GM12865 (cell line): ENCODE data around the gene KCNJ12.

Experiments used
- DNase-seq: peaks from one replicate; pipeline ENCODE4 v3.0.0; 2010; ENCODE audit warnings: low read depth
- H3K4me3 ChIP-seq: 2 replicates; pipeline ENCODE4 v1.5.1; 2011; ENCODE audit warnings: mild to moderate bottlenecking, low read depth, low read length, control low read depth
- TF ChIP-seq, protein P1 (sequence below): IDR thresholded peaks from 2 replicates; pipeline ENCODE4 v1.5.1; 2011; ENCODE audit warnings: low read length, control low read depth, low read depth, inconsistent platforms; ENCODE audit not compliant: insufficient read depth; ENCODE audit errors: missing control alignments

Gene KCNJ12

GRCh38 chr17:21372256-21372954, 3.8 kb upstream of the KCNJ12 start:
- H3K4me3 ChIP-seq, result no peak overlapping the region
- TF ChIP-seq, protein P1, sequence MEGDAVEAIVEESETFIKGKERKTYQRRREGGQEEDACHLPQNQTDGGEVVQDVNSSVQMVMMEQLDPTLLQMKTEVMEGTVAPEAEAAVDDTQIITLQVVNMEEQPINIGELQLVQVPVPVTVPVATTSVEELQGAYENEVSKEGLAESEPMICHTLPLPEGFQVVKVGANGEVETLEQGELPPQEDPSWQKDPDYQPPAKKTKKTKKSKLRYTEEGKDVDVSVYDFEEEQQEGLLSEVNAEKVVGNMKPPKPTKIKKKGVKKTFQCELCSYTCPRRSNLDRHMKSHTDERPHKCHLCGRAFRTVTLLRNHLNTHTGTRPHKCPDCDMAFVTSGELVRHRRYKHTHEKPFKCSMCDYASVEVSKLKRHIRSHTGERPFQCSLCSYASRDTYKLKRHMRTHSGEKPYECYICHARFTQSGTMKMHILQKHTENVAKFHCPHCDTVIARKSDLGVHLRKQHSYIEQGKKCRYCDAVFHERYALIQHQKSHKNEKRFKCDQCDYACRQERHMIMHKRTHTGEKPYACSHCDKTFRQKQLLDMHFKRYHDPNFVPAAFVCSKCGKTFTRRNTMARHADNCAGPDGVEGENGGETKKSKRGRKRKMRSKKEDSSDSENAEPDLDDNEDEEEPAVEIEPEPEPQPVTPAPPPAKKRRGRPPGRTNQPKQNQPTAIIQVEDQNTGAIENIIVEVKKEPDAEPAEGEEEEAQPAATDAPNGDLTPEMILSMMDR, result no peak

GRCh38 chr17:21373036-21373435, 3.1 kb upstream of the KCNJ12 start:
- TF ChIP-seq, protein P1, result no peak
- DNase-seq, result peak; percentile 25
- no peak overlapping the region for H3K4me3 ChIP-seq

More at GRCh38 chr17:21372256-21372954, 3.8 kb upstream of the KCNJ12 start:
- no peak for DNase-seq

GRCh38 chr17:21373696-21374440, 2.3 kb upstream of the KCNJ12 start:
- TF ChIP-seq, protein P1, result no peak
- DNase-seq, result no peak
- no peak overlapping the region for H3K4me3 ChIP-seq

DNA sequence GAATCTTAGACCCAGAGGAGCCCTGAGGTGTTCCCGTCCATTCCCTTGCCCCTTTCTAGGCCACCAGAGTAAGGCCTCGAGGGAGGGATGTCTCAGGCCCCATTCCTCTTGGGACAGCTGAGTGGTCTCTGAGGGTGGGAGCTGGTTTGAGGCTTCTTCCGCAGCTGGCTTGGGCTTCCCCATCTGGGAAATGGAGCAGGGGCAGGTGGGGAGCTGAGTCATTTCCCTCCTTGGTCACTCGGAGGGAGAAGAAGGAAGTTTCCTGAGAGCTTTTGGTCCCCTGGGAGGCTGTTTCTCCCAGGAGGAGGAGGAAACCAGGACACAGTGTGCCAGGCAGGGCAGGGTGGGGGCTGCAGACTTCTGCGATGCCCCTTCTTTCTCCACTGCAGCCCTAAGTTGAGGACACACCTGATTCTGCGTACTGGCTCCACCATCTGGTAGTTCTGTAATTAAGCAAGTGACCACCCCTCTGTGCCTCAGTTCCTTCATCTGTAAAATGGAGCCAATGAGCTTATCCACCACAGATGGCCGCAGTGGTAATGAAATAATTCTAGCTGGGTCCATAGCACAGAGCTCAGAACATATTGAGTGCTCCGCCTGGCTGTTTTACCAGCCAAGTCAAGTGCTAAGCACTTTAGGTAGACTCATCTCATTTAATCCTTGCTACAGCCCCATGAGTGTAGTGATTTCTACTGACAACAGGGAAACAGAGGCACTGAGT, 1.6 kb upstream of the KCNJ12 start:
- peak; percentile 17 for DNase-seq
- no peak overlapping the region for H3K4me3 ChIP-seq
- TF ChIP-seq, protein P1, result no peak

DNA sequence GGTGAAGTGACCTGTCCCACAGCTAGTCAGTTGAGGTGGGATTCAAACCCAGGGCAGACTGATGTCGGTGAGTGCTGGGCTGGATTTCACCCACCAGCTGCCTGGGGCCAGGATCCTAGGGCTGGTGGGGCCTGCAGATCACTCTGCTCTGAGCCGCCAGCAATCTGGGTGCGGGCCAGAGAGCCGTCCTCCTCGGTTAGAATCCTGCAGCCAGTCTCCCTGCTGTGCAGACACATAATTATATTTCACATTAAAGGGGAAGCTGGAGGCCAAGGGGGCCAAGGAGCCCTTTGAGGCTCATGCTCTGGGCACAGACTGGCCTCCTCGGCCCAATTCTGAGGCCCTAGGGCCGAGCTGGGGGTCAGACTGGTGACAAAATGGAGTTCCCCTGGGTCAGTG, 996 bp upstream of the KCNJ12 start:
- H3K4me3 ChIP-seq, result no peak overlapping the region
- TF ChIP-seq, protein P1, result no peak
- DNase-seq, result no peak

DNA sequence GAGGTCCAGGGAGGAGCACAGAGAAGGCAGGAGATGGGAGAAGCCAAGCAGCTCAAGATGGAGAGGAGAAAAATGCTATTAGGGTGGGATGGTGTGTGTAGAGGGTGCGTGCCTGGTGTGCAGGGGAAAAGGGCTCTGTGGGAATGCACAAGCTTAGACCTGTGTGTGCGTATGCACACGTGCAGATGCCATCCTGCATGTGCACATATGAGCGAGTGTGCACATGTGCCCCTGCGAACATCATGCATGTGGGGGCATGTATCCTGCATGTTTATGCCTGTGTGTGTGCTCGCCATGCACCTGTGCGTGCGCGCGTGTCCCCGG, 438 bp upstream of the KCNJ12 start:
- TF ChIP-seq, protein P1, result no peak
- no peak for DNase-seq
- H3K4me3 ChIP-seq, result no peak overlapping the region
